ENCODE results near the gene MYF6.

GRCh38 chr12:80754274-80754673 is 46.8 kb downstream of the MYF6 start:
- no peak for TF ChIP-seq CTCF (IDR thresholded peaks at IDR 0.05)
- no peak for TF ChIP-seq POLR2A (IDR thresholded peaks at IDR 0.05)

All from body of pancreas (tissue), 4 donors.